ENCODE measurements around the gene KIF13A. TPM values are rescaled to one million over a fixed set of nuclear protein-coding genes. Genes with fewer than 3 reads are reported as not detected.

The KIF13A gene
- total and polyA plus RNA-seq, 9 of the 15 experiments (the other 6 are each of a cell fraction or from before 2014, with no cell fraction given): 3.6 to 44.3 (median 29.7) TPM

DNA sequence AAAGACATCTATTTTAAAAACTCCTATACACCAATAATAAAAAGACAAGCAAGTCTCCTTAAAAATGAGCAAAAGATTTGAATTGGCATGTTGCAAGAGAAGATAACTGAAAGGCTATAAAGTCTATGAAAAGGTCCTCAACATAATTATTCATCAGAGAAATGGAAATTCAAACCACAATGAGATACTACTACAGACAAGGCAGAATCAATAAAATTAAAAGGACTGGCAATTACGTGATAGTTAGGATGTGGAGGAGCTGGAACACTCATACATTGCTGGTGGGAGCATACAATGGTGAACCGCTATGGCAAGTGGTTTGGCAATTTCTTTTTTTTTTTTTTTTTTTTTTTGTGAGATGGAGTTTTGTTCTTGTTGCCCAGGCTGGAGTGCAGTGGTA is 43.8 kb upstream of the KIF13A start:
- H3K9me3 ChIP-seq (replicated peaks; ENCODE audit: control insufficient read depth, insufficient read depth, low read depth, low read length): no peaks in the 10 kb centered on the region
- H3K4me2 ChIP-seq (ENCODE audit: insufficient read depth, low read length): no peak overlapping the region
- intact Hi-C loops (cut with micrococcal nuclease) (no loop called here), in situ Hi-C loops (cut with MboI) (no loop called here)
- no peak overlapping the region for H3K9ac ChIP-seq (ENCODE audit: insufficient read depth in 1 of 2, low read depth in 2 of 2, low read length in 2 of 2)
- ChIA-PET POLR2A (no interaction called here), CTCF (ENCODE audit: low intra/inter-chr PET ratio) (no interaction called here)
- no peaks in the 10 kb centered on the region for H3K9me1 ChIP-seq (ENCODE audit: control insufficient read depth, insufficient read depth, low read length)
- H2AFZ ChIP-seq (ENCODE audit: low read depth, low read length): no peak overlapping the region
- WGBS (ENCODE audit: insufficient coverage, low coverage, missing lambda C conversion rate): 65% methylated on average over 2 of the region's 2 CpGs
- H3K4me3 ChIP-seq: no peak overlapping the region
- no TSS peak for BruUV-seq (replicated peaks)
- FAIRE-seq (no peak), DNase-seq (ENCODE audit: extremely low read depth in 1 of 4, low spot score in 3 of 4) (no peak), ATAC-seq (no peak)
- H3K27ac ChIP-seq (ENCODE audit: extremely low read depth, low read depth, low read length): no peak overlapping the region
- H3K27me3 ChIP-seq (ENCODE audit: control insufficient read depth in 2 of 2, insufficient read depth in 2 of 2, low read length in 2 of 2): no peaks in the 10 kb centered on the region
- H4K20me1 ChIP-seq (replicated peaks; ENCODE audit: control insufficient read depth, insufficient read depth, low read length): no peaks in the 10 kb centered on the region
- H3K79me2 ChIP-seq (ENCODE audit: control insufficient read depth, insufficient read depth, low read length): no peaks in the 10 kb centered on the region
- peaks cover 8 to 12% of the 10 kb centered on the region in 2 experiments; a peak in 3 of 5 replicates for H3K4me1 ChIP-seq (replicated peaks in 1 of 2; ENCODE audit: control insufficient read depth in 2 of 2, insufficient read depth in 2 of 2, low read length in 2 of 2)
- TF ChIP-seq, protein P1, sequence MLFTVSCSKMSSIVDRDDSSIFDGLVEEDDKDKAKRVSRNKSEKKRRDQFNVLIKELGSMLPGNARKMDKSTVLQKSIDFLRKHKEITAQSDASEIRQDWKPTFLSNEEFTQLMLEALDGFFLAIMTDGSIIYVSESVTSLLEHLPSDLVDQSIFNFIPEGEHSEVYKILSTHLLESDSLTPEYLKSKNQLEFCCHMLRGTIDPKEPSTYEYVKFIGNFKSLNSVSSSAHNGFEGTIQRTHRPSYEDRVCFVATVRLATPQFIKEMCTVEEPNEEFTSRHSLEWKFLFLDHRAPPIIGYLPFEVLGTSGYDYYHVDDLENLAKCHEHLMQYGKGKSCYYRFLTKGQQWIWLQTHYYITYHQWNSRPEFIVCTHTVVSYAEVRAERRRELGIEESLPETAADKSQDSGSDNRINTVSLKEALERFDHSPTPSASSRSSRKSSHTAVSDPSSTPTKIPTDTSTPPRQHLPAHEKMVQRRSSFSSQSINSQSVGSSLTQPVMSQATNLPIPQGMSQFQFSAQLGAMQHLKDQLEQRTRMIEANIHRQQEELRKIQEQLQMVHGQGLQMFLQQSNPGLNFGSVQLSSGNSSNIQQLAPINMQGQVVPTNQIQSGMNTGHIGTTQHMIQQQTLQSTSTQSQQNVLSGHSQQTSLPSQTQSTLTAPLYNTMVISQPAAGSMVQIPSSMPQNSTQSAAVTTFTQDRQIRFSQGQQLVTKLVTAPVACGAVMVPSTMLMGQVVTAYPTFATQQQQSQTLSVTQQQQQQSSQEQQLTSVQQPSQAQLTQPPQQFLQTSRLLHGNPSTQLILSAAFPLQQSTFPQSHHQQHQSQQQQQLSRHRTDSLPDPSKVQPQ (CRISPR knock-in tag; IDR thresholded peaks at IDR 0.05; ENCODE audit: borderline replicate concordance): no peak
- no peak for TF ChIP-seq MAFK (IDR thresholded peaks at IDR 0.05; ENCODE audit: low read length)
- TF ChIP-seq, protein P2, sequence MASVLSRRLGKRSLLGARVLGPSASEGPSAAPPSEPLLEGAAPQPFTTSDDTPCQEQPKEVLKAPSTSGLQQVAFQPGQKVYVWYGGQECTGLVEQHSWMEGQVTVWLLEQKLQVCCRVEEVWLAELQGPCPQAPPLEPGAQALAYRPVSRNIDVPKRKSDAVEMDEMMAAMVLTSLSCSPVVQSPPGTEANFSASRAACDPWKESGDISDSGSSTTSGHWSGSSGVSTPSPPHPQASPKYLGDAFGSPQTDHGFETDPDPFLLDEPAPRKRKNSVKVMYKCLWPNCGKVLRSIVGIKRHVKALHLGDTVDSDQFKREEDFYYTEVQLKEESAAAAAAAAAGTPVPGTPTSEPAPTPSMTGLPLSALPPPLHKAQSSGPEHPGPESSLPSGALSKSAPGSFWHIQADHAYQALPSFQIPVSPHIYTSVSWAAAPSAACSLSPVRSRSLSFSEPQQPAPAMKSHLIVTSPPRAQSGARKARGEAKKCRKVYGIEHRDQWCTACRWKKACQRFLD (CRISPR knock-in tag; IDR thresholded peaks at IDR 0.05): no peak
- no peak for TF ChIP-seq RBFOX2 (IDR thresholded peaks at IDR 0.05; ENCODE audit: low read depth, low read length)
- TF ChIP-seq, protein P3, sequence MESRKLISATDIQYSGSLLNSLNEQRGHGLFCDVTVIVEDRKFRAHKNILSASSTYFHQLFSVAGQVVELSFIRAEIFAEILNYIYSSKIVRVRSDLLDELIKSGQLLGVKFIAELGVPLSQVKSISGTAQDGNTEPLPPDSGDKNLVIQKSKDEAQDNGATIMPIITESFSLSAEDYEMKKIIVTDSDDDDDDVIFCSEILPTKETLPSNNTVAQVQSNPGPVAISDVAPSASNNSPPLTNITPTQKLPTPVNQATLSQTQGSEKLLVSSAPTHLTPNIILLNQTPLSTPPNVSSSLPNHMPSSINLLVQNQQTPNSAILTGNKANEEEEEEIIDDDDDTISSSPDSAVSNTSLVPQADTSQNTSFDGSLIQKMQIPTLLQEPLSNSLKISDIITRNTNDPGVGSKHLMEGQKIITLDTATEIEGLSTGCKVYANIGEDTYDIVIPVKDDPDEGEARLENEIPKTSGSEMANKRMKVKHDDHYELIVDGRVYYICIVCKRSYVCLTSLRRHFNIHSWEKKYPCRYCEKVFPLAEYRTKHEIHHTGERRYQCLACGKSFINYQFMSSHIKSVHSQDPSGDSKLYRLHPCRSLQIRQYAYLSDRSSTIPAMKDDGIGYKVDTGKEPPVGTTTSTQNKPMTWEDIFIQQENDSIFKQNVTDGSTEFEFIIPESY (CRISPR knock-in tag; IDR thresholded peaks at IDR 0.05): peak; percentile 61; the same call in 1 of the 2 replicates
- H3K36me3 ChIP-seq (ENCODE audit: control insufficient read depth, insufficient read depth, low read length): no peaks in the 10 kb centered on the region
